Midbrain (tissue), 1 donor: Measurements from ENCODE around the gene ABCF1.
A peak's percentile ranks its signal among the peaks of the same experiment; 100 is the strongest.

Source experiments
- DNase-seq: peaks from one replicate; lab custom pipeline; 2025; lab: John Stamatoyannopoulos, UW

ABCF1 gene

GRCh38 chr6:30626484-30627366 is 55.5 kb downstream of the ABCF1 start, which contains the start of gene ATAT1:
TSS of gene ATAT1 (plus strand) at chr6:30626874.
- peak; percentile 90 for DNase-seq

DNA sequence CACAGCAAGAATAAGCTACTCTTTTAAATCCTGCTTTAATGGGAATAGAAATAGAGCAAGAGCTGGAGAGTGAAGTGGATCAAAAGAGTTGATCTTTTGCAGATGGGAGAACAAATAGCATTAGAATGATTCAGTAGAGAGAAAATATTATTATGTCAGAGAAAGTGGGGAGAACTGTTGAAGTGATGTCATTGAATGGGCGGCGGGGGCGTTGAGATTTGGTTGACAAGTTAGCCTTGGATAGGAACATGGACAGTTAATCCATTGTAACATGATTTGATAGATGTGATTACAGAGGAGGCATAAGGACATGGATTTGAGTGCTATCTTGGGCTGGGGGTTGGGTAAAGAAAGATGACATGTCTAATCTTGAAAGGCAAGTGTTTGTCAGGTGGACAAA is 64.6 kb downstream of the ABCF1 start:
- no peak for DNase-seq

- DNase-seq: no peak
Observed at GRCh38 chr6:30640481-30640880, 69.2 kb downstream of the ABCF1 start.

GRCh38 chr6:30641048-30641447 is 69.8 kb downstream of the ABCF1 start:
- no peak for DNase-seq
